Esophagus squamous epithelium (tissue), 5 donors: ENCODE data around the gene CUL3. TPM values are rescaled to one million over a fixed set of nuclear protein-coding genes. Genes with fewer than 3 reads are reported as not detected.
"Not testable (repeated sequence)": the region's sequence is repeated elsewhere in the genome, so short reads cannot be mapped to it uniquely, and the experiment has no call there.

ENCODE experiments used
- DNase-seq: peaks from one replicate; lab custom pipeline; 2025; lab: John Stamatoyannopoulos, UW
- H3K27ac ChIP-seq, 4 donors: fragments of 200-600 bp; sonication (generic); one replicate each; pipeline ENCODE4 v1.5.1; 2016 to 2019; ENCODE audit warnings: mild to moderate bottlenecking in 1 of 4
- H3K27me3 ChIP-seq, 4 donors: fragments of 200-600 bp; sonication (generic); 1 replicate in 3 of 4; 2 replicates in 1 of 4; pipeline versions ENCODE4 v1.5.1 to v1.6.0; 2017 to 2021; ENCODE audit warnings: antibody characterized with exemption in 1 of 4
- H3K36me3 ChIP-seq, 3 donors: fragments of 200-600 bp; sonication (generic); one replicate each; pipeline ENCODE4 v1.5.1; 2016 to 2019
- H3K4me1 ChIP-seq, 3 donors: fragments of 200-600 bp; sonication (generic); one replicate each; pipeline ENCODE4 v1.5.1; 2017 to 2019
- H3K4me3 ChIP-seq, 4 donors: fragments of 200-600 bp; sonication (generic); 1 replicate in 3 of 4; 2 replicates in 1 of 4; pipeline ENCODE4 v1.5.1; 2016 to 2019; ENCODE audit warnings: mild to moderate bottlenecking in 2 of 4, moderate library complexity in 1 of 4
- H3K9me3 ChIP-seq, 3 donors: fragments of 200-600 bp; sonication (generic); one replicate each; pipeline ENCODE4 v1.5.1; 2016 to 2019
- POLR2A ChIP-seq, 4 donors: fragments of 450-650 bp; IDR thresholded peaks; one replicate each; pipeline ENCODE4 v1.6.1; 2017; ENCODE audit warnings: antibody characterized with exemption in 4 of 4, mild to moderate bottlenecking in 4 of 4, moderate library complexity in 3 of 4
- WGBS, 2 donors: methylation state at CpG; one replicate each; pipeline ENCODE4 v1.1.5; 2018; 5-methylcytosine and 5-hydroxymethylcytosine counted together
- intact Hi-C: fragments of 100-400 bp; cut with DNase I; formaldehyde crosslinking; loops from one replicate; pipeline ENCODE4 v1.15.0; 2022
- total RNA-seq, 4 donors: library from RNA; depleted of rRNA; stranded (reverse); fragments of >200 nt; gene quantifications; one replicate each; pipeline ENCODE4 v1.1.0, GENCODE V29; 2016
- TF ChIP-seq, protein P1 (sequence below), 6 experiments: fragments of 450-650 bp in 4 of 6; fragments of 200-600 bp in 2 of 6; sonication (generic) in 2 of 6; IDR thresholded peaks; one replicate each; pipeline ENCODE4 v1.5.1; 2016 to 2019; ENCODE audit warnings: antibody characterized with exemption in 6 of 6, mild to moderate bottlenecking in 4 of 6, moderate library complexity in 4 of 6
- donor health status: DM: yes; HTN: yes; CAD: no.

The CUL3 gene
- total RNA-seq, 4 donors from 2014 or later: 59.7 to 91.4 (median 85.2) TPM

DNA sequence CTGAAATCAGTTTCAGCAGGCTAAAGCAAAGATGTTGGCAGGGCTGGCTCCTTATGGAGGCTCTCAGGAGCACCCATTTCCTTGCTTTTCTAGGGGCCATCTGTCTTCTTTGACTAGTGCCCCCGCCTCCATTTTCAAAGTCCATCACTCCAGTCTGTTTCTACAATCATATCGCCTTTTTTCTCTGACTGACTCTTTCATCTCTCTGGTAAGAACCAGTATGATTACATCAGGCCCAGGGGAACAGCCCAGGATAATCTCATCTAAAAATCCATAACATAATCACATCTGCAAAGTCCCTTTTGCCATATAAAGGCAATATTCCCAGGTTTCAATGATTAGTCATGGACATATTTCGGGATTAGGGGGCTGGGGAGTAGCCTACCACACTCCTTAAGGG is 57.0 kb downstream of the CUL3 start:
- H3K9me3 ChIP-seq: no peaks in the 10 kb centered on the region
- peaks cover 9 to 90% (median 21%) of the 10 kb centered on the region in 3 donors for H3K4me1 ChIP-seq
- H3K36me3 ChIP-seq: peaks cover 0 to 35% (median 0%) of the 10 kb centered on the region in 3 donors
- intact Hi-C loops: no loop called here
- WGBS, 2 donors: 57 to 93% methylated on average over 2 to 3 of the region's 3 CpGs
- no peaks in the 10 kb centered on the region for H3K27me3 ChIP-seq
- no peak overlapping the region for H3K4me3 ChIP-seq
- no peak for DNase-seq
- H3K27ac ChIP-seq: peak overlapping the region in 2 of 4 donors; percentile 77 to 84
- TF ChIP-seq, protein P1, sequence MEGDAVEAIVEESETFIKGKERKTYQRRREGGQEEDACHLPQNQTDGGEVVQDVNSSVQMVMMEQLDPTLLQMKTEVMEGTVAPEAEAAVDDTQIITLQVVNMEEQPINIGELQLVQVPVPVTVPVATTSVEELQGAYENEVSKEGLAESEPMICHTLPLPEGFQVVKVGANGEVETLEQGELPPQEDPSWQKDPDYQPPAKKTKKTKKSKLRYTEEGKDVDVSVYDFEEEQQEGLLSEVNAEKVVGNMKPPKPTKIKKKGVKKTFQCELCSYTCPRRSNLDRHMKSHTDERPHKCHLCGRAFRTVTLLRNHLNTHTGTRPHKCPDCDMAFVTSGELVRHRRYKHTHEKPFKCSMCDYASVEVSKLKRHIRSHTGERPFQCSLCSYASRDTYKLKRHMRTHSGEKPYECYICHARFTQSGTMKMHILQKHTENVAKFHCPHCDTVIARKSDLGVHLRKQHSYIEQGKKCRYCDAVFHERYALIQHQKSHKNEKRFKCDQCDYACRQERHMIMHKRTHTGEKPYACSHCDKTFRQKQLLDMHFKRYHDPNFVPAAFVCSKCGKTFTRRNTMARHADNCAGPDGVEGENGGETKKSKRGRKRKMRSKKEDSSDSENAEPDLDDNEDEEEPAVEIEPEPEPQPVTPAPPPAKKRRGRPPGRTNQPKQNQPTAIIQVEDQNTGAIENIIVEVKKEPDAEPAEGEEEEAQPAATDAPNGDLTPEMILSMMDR (IDR thresholded peaks at IDR 0.05): no peak
- TF ChIP-seq POLR2A (IDR thresholded peaks at IDR 0.05): no peak

- intact Hi-C loops: no loop called here
- H3K4me1 ChIP-seq: peaks cover 17 to 93% (median 33%) of the 10 kb centered on the region in 3 donors
- no peak for TF ChIP-seq POLR2A (IDR thresholded peaks at IDR 0.05)
- TF ChIP-seq, protein P1 (IDR thresholded peaks at IDR 0.05): no peak
- H3K9me3 ChIP-seq: no peaks in the 10 kb centered on the region
- DNase-seq: no peak
- WGBS, 2 donors: 83 to 100% methylated on average over 1 of the region's 1 CpG
- H3K4me3 ChIP-seq: no peak overlapping the region
- peaks cover 0 to 25% (median 0%) of the 10 kb centered on the region in 3 donors for H3K36me3 ChIP-seq
- no peak overlapping the region for H3K27ac ChIP-seq
- no peaks in the 10 kb centered on the region for H3K27me3 ChIP-seq
Measured at GRCh38 chr2:224525774-224526173, 59.4 kb downstream of the CUL3 start.

GRCh38 chr2:224524657-224525056 is 60.5 kb downstream of the CUL3 start:
- intact Hi-C loops: no loop called here
- Histone ChIP-seq H3K36me3 (peaks cover 0 to 14% (median 0%) of the 10 kb centered on the region in 3 donors), H3K4me3 (no peak overlapping the region), H3K9me3 (no peaks in the 10 kb centered on the region), H3K27me3 (no peaks in the 10 kb centered on the region), H3K27ac (peak overlapping the region in 2 of 4 donors; percentile 26 to 27), H3K4me1 (peaks cover 24 to 94% (median 40%) of the 10 kb centered on the region in 3 donors)
- 79 to 97% methylated on average over 2 of the region's 2 CpGs for WGBS, 2 donors
- no peak for TF ChIP-seq POLR2A (IDR thresholded peaks at IDR 0.05)
- TF ChIP-seq, protein P1 (IDR thresholded peaks at IDR 0.05): no peak
- no peak for DNase-seq

GRCh38 chr2:224523626-224524577 is 61.3 kb downstream of the CUL3 start:
- Histone ChIP-seq H3K36me3 (peaks cover 0 to 9% (median 0%) of the 10 kb centered on the region in 3 donors), H3K4me1 (peaks cover 24 to 94% (median 47%) of the 10 kb centered on the region in 3 donors), H3K27me3 (no peaks in the 10 kb centered on the region), H3K4me3 (no peak overlapping the region), H3K27ac (peak overlapping the region in 3 of 4 donors; percentile 26 to 35 (median 27)), H3K9me3 (no peaks in the 10 kb centered on the region)
- 64 to 81% methylated on average over 6 of the region's 6 CpGs for WGBS, 2 donors
- DNase-seq: no peak
- TF ChIP-seq, protein P1 (IDR thresholded peaks at IDR 0.05): no peak
- TF ChIP-seq POLR2A (IDR thresholded peaks at IDR 0.05): peak in 1 of 4 donors; percentile 22
- intact Hi-C loops: no loop called here

DNA sequence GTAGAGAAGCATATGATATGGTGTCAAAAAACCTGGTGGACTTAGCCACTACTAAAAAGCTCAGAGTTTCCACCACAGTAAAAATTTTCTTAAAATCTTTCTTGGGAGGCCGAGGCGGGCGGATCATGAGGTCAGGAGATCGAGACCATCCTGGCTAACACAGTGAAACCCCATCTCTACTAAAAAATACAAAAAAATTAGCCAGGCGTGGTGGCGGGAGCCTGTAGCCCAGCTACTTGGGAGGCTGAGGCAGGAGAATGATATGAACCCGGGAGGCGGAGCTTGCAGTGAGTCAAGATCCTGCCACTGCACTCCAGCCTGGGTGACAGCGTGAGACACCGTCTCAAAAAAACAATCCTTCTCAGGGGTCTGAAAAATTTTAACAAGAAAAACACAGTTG is 62.7 kb downstream of the CUL3 start:
- H3K4me3 ChIP-seq, H3K36me3 ChIP-seq, H3K27me3 ChIP-seq, H3K9me3 ChIP-seq, intact Hi-C loops, DNase-seq: not testable (repeated sequence)
- H3K4me1 ChIP-seq: peaks cover 24 to 97% (median 49%) of the 10 kb centered on the region in 3 donors
- H3K27ac ChIP-seq: peak overlapping the region in 2 of 4 donors; percentile 4 to 27
- WGBS, 2 donors: 89 to 98% methylated on average over 6 to 10 of the region's 10 CpGs
